PC-3 (cell line): ENCODE measurements around the gene ACBD6.

Source experiments
- CTCF ChIP-seq: fragments of 300-600 bp; sonication (generic); conservative IDR thresholded peaks from 2 replicates; pipeline ENCODE4 v1.5.1; 2017; ENCODE audit warnings: antibody characterized with exemption, low read depth, mild to moderate bottlenecking, low read length
- EZH2 ChIP-seq: fragments of 300-600 bp; sonication (generic); IDR thresholded peaks from one replicate; pipeline ENCODE4 v1.6.1; 2017; ENCODE audit warnings: antibody characterized with exemption, mild to moderate bottlenecking, low read length; ENCODE audit not compliant: unreplicated experiment
- EZH2phosphoT487 ChIP-seq: fragments of 300-600 bp; sonication (generic); IDR thresholded peaks from 2 replicates; pipeline ENCODE4 v1.6.1; 2018; ENCODE audit warnings: mild to moderate bottlenecking, antibody characterized with exemption, low read length, borderline replicate concordance

- peak; percentile 54 for TF ChIP-seq CTCF
- no peak for TF ChIP-seq EZH2
- no peak for TF ChIP-seq EZH2phosphoT487
These were observed 137.3 kb downstream of the ACBD6 start for GRCh38 chr1:180365039-180365438.
